GM23248 (cell line): ENCODE results near the gene CLCN4.

Source experiments
- EZH2 ChIP-seq: fragments of 200-600 bp; sonication (generic); IDR thresholded peaks from 2 replicates; pipeline ENCODE4 v1.6.1; 2018; ENCODE audit warnings: antibody characterized with exemption, mild to moderate bottlenecking; ENCODE audit not compliant: insufficient read depth, poor library complexity, severe bottlenecking
- EZH2phosphoT487 ChIP-seq: fragments of 200-600 bp; sonication (generic); IDR thresholded peaks from 2 replicates; pipeline ENCODE4 v1.6.1; 2018; ENCODE audit warnings: antibody characterized with exemption, moderate library complexity, mild to moderate bottlenecking, low read depth; ENCODE audit not compliant: insufficient read depth

DNA sequence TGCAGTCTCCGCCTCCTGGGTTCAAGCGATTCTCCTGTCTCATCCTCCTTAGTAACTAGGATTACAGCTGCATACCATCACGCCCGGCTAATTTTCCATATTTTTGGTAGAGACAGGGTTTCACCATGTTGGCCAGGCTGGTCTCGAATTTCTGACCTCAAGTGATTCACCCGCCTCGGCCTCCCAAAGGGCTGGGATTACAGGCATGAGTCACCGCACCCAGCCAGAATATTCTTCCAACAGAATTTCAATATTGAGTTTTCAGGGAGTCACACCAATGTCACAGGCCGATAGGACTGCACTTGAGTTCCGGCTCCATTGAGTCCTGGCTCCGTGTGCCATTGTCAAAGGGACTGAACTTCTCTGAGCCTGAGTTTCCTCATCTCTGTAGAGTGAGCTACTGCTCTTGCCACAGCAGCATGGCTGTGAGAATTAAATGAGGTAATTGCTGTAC, 82.9 kb downstream of the CLCN4 start:
- TF ChIP-seq EZH2 (no peak), EZH2phosphoT487 (no peak)
